H1 (cell line): ENCODE data around the gene EIF4E3.

Experiments
- BCL11A ChIP-seq, 2 experiments: IDR thresholded peaks; one replicate each; pipeline ENCODE4 v1.6.1; 2011; ENCODE audit warnings: low read depth in 2 of 2, low read length in 2 of 2, mild to moderate bottlenecking in 2 of 2
- CHD2 ChIP-seq: IDR thresholded peaks from 2 replicates; pipeline ENCODE4 v1.6.1; 2012; ENCODE audit warnings: low read length, improper control_type of control experiment
- EGR1 ChIP-seq: IDR thresholded peaks from 2 replicates; pipeline ENCODE4 v1.6.1; 2011; ENCODE audit warnings: low read depth, low read length, borderline replicate concordance
- EZH2 ChIP-seq: fragments of 200-600 bp; sonication (generic); IDR thresholded peaks from 2 replicates; pipeline ENCODE4 v1.7.1; 2012; ENCODE audit warnings: low read depth, mild to moderate bottlenecking, moderate library complexity, low read length, inconsistent platforms; ENCODE audit not compliant: severe bottlenecking
- FOSL1 ChIP-seq: IDR thresholded peaks from 2 replicates; pipeline ENCODE4 v1.6.1; 2011; ENCODE audit warnings: mild to moderate bottlenecking, low read depth, low read length, moderate library complexity; ENCODE audit not compliant: insufficient read depth
- JUN ChIP-seq: IDR thresholded peaks from 2 replicates; pipeline ENCODE4 v1.6.1; 2011; ENCODE audit warnings: low read depth, mild to moderate bottlenecking, improper control_type of control experiment, low read length
- RAD21 ChIP-seq, 2 experiments: IDR thresholded peaks in 1 of 2; conservative IDR thresholded peaks in 1 of 2; 2 replicates each; pipeline ENCODE4 v1.6.1; 2011; ENCODE audit warnings: low read depth in 2 of 2, low read length in 2 of 2, improper control_type of control experiment in 1 of 2, inconsistent platforms in 1 of 2, mild to moderate bottlenecking in 1 of 2, moderate library complexity in 1 of 2
- SP1 ChIP-seq: IDR thresholded peaks from 2 replicates; pipeline ENCODE4 v1.6.1; 2011; ENCODE audit warnings: low read depth, low read length
- SRF ChIP-seq: IDR thresholded peaks from 2 replicates; pipeline ENCODE4 v1.6.1; 2011; ENCODE audit warnings: mild to moderate bottlenecking, low read depth, low read length, moderate library complexity
- TAF1 ChIP-seq: IDR thresholded peaks from 2 replicates; pipeline ENCODE4 v1.6.1; 2011; ENCODE audit warnings: mild to moderate bottlenecking, low read depth, low read length
- ZNF274 ChIP-seq: IDR thresholded peaks from 2 replicates; pipeline ENCODE4 v1.7.0; 2012; ENCODE audit warnings: low read length, borderline replicate concordance; ENCODE audit errors: extremely low read depth
- TF ChIP-seq, protein P1 (sequence below), 3 experiments: IDR thresholded peaks; 1 replicate in 2 of 3; 2 replicates in 1 of 3; pipeline versions ENCODE4 v1.5.1 to v1.6.1; 2011; ENCODE audit warnings: low read length in 3 of 3, mild to moderate bottlenecking in 3 of 3, inconsistent platforms in 2 of 3, low read depth in 1 of 3, moderate library complexity in 1 of 3; ENCODE audit not compliant: insufficient read depth in 1 of 3; ENCODE audit errors: control extremely low read depth in 1 of 3
- TF ChIP-seq, protein P2 (sequence below): IDR thresholded peaks from 2 replicates; pipeline ENCODE4 v1.6.1; 2012; ENCODE audit warnings: inconsistent platforms
- TF ChIP-seq, protein P3 (sequence below): IDR thresholded peaks from 2 replicates; pipeline ENCODE4 v1.6.1; 2011; ENCODE audit warnings: low read length, improper control_type of control experiment

DNA sequence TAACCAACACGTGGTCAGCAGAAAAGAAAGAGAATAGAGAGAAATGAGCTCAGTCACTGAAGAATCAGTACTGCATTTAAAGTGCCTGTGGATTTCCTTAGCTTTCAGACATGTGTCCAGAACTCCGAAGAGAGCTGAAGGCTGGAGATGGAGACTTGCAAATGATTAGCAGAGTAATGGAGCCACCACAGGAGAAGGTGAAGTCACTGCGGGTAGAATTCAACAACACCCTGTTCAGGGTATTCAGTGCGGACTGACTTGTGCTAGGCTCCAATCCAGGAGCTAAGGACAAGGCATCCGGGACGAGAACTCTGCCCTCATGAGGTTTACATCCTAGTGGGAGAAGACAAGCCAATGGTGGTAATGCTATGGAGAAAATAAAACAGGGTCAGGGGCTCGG lies 4.2 kb downstream of the EIF4E3 start:
- TF ChIP-seq SRF (no peak), BCL11A (IDR thresholded peaks at IDR 0.05; ENCODE audit: low read depth in 2 of 2, low read length in 2 of 2) (no peak), TAF1 (no peak), CHD2 (no peak), EZH2 (no peak), JUN (no peak), RAD21 (IDR thresholded peaks at IDR 0.05 in 1 of 2, conservative IDR thresholded peaks at IDR 0.05 in 1 of 2; ENCODE audit: low read depth in 2 of 2, low read length in 2 of 2) (no peak), EGR1 (no peak), FOSL1 (no peak), ZNF274 (no peak), SP1 (no peak)
- TF ChIP-seq, protein P1, sequence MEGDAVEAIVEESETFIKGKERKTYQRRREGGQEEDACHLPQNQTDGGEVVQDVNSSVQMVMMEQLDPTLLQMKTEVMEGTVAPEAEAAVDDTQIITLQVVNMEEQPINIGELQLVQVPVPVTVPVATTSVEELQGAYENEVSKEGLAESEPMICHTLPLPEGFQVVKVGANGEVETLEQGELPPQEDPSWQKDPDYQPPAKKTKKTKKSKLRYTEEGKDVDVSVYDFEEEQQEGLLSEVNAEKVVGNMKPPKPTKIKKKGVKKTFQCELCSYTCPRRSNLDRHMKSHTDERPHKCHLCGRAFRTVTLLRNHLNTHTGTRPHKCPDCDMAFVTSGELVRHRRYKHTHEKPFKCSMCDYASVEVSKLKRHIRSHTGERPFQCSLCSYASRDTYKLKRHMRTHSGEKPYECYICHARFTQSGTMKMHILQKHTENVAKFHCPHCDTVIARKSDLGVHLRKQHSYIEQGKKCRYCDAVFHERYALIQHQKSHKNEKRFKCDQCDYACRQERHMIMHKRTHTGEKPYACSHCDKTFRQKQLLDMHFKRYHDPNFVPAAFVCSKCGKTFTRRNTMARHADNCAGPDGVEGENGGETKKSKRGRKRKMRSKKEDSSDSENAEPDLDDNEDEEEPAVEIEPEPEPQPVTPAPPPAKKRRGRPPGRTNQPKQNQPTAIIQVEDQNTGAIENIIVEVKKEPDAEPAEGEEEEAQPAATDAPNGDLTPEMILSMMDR (IDR thresholded peaks at IDR 0.05; ENCODE audit: control extremely low read depth in 1 of 3, insufficient read depth in 1 of 3, low read depth in 1 of 3, low read length in 3 of 3), result no peak
- TF ChIP-seq, protein P2, sequence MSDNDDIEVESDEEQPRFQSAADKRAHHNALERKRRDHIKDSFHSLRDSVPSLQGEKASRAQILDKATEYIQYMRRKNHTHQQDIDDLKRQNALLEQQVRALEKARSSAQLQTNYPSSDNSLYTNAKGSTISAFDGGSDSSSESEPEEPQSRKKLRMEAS, result no peak
- TF ChIP-seq, protein P3, sequence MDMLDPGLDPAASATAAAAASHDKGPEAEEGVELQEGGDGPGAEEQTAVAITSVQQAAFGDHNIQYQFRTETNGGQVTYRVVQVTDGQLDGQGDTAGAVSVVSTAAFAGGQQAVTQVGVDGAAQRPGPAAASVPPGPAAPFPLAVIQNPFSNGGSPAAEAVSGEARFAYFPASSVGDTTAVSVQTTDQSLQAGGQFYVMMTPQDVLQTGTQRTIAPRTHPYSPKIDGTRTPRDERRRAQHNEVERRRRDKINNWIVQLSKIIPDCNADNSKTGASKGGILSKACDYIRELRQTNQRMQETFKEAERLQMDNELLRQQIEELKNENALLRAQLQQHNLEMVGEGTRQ, result no peak
